Measurements from ENCODE around the gene MIB1.
"Not testable (repeated sequence)": the region's sequence is repeated elsewhere in the genome, so short reads cannot be mapped to it uniquely, and the experiment has no call there.

Gene MIB1

GRCh38 chr18:21745231-21745630 lies 4.6 kb downstream of the MIB1 start:
- no peak for DNase-seq

GRCh38 chr18:21747268-21747667 lies 6.7 kb downstream of the MIB1 start:
- DNase-seq, result no peak

- no peak for DNase-seq
Observed at GRCh38 chr18:21747764-21748693, 7.4 kb downstream of the MIB1 start.

GRCh38 chr18:21757833-21758232 lies 17.2 kb downstream of the MIB1 start:
- no peak for DNase-seq

DNA sequence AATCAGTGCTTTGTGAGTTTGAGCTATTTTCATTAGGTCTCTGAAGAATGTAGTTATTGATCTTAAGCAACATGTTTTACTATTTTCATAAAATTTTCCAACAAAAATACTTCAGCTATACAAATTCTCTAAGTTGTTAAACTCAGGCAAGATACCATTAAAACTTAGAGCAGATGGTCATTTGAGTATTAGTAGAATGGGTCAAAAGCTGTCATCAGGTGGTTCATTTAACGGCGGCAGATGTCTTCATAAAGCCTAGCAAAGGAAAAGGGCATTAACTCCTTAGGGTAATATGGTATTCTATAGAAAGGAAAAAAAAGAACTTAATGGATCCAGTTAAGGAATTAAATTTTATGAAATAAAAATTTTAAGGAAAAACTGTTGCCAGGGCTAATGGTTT lies 19.2 kb downstream of the MIB1 start:
- DNase-seq, result no peak

DNA sequence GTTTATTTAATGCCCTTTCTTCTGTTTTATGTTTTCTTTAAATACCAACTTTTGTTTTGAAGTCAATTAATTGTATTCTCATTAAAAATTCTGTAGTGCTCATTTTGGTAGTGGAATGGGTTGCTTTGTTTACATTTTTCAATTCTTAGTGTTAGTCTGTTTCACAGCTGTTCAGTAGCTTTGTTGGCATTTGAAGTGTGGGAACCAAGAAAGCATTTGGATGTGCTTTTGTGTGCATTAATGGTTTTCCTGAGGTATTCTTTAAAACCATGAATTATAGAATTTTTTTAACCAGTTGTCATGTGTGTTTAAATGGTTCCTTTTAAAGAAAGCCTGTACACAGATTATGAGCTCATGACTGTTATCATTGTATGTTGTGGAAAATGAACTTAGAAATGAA lies 19.7 kb downstream of the MIB1 start:
- no peak for DNase-seq

- no peak for DNase-seq
Observed at GRCh38 chr18:21761471-21762115, 21.0 kb downstream of the MIB1 start.

- no peak for DNase-seq
Observed at GRCh38 chr18:21762181-21762772, 21.7 kb downstream of the MIB1 start.

DNA sequence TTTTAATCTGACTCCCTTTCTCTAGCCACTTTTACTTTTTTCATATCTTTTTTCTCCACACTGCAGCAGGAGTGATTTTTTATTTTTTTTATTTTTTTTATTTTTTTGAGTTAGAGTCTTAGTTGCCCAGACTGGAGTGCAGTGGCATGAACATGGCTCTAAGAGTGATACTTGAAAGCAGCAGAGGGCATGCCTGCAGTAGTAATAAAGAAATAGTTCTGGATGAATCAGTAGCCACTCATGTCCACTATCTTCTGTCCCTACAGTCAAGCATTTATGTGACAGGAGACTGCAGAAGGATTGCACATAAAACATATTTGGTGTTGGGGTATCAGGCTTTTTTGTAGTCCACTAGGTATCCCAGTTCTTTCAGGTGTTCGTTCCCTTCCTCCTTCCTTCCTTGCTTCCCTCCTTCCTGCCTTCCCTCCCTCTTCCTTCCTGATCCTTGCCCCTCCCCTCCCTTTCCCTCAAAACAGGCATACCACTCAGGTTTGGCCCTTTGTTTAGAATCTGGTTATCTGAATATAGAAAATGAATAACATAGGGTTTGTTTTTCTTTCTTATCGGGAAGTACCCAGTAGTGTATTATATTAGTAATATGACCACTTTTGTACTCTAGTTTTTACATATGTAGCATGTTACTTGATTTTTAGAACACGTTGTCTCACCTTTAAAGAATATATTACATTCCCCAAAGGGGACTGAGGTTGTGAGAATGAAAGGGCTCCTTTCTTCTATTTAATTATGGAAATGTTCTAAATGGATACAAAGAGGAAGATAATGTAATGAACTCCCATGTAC lies 23.5 kb downstream of the MIB1 start:
- DNase-seq, result no peak

DNA sequence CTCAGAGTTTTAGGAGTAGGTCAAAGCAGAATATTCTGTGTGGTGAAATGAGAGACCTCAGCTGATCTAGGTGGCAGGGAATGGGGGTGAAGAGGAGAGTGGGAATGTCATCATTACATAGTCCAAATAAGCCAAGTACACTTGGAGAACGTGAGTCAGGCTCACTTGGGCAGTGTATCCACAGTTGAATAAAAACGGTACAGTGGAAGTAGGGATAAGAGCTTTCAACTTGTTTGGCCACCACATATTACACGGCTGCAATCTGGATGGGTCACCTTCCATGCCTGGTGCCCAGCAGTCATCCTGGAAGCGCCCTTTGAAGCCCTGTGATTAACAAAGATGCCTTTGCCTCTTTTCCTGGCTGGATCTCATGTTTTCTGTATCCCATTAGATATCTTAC lies 28.6 kb downstream of the MIB1 start:
- DNase-seq, result no peak

GRCh38 chr18:21774722-21775121 lies 34.1 kb downstream of the MIB1 start:
- DNase-seq, result no peak

- DNase-seq, result no peak
Observed at GRCh38 chr18:21777814-21778213, 37.2 kb downstream of the MIB1 start.

DNA sequence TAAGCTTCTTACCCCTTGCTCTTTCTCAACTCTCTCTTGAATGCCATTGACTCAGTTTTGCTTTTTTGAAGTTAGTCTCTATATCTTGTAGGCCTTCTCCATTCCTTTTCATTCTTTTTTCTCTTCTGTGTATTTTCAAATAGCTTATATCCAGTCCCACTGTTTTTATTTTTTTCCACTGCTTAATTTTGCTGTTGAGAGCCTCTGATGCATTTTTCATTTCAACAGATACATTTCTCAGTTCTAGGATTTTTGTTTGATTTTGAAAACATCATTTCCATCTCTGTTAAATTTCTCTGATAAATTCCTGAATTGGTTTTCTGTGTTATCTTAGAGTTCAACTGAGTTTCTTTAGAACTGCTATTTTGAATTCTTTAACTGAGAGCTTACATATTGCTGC lies 45.9 kb downstream of the MIB1 start:
- no peak for DNase-seq

- DNase-seq, result not testable (repeated sequence)
Observed at GRCh38 chr18:21796089-21796488, 55.5 kb downstream of the MIB1 start.

DNA sequence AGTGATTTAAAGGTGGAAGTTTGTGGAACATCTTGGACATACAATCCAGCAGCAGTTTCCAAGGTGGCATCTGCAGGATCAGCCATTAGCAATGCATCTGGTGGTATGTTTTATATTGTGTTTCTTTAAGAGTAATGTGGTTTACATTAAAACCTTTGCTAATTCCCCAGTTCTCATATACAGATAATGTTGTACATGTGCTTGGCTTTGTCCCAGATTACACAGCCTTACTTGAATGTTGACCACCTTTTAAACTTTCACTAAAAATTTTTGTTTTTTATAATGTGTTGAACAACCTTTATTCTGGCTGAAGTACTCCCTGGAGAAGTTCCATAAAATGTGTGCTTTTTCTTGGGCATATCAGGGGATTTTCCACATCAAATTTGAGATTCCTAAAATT lies 57.5 kb downstream of the MIB1 start:
- DNase-seq, result no peak

GRCh38 chr18:21799721-21800120 lies 59.1 kb downstream of the MIB1 start:
- DNase-seq, result no peak

DNA sequence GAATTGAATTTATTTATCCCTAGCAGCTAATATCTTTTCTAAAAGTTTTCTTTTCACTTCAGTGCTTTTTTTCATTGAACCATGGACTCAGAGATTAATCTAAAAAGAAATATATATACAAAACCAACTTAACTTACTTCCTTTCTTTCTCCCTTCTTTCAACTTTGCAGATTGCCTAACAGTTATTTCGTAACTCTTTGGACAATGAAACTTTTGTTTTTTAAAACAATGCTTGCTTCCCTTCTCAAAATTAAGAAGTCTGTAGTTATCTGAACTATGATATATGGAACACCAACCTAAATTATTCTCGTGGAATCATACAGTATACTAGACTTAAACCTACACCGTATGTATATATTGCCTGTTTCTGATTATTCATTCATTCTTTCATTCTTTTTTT lies 62.9 kb downstream of the MIB1 start:
- DNase-seq, result no peak

DNA sequence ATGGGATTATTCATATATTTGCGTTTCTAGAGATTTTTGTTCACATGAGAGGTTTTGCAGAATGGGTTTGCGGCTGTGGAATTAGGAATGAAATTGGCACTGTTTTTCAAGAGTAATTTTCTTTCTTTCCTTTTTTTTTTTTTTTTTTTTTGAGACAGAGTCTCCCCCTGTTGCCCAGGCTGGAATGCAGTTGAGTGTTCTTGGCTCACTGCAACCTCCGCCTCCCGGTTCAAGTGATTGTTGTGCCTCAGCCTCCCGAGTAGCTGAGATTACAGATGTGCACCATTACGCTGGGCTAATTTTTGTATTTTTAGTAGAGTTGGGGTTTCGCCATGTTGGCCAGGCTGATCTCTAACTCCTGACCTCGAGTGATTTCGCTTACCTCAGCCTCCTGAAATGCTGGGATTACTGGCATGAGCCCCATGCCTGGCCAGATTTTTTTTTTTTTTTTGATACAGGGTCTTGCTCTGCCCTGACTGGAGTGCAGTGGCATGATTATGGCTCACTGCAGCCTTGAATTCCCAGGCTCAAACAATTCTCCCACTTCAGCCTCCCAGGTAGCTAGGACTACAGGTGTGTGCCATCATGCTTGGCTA lies 65.3 kb downstream of the MIB1 start:
- no peak for DNase-seq

- no peak for DNase-seq
Observed at GRCh38 chr18:21808185-21808584, 67.6 kb downstream of the MIB1 start.

DNA sequence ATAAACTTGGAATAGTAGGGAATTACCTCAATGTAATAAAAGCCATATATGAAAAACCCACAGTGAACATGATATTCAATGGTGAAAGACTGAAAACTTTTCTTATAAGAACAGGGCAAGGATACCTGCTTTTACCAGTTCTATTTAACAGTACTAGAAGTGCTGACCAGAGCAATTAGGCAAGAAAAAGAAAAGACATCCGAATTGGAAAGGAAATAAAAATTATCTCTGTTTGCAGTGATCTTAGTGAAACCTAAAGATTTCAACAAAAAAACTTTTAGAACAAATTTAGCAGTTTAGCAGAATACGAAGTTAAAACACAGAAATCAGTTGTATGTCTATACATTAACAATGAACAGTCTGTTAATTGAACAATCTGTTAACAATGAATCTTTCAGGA lies 69.1 kb downstream of the MIB1 start:
- DNase-seq, result no peak

- DNase-seq, result no peak
Observed at GRCh38 chr18:21815101-21815500, 74.5 kb downstream of the MIB1 start.

GRCh38 chr18:21820033-21820810 lies 79.6 kb downstream of the MIB1 start:
- no peak for DNase-seq

Measured in NCI-H226 (cell line).